WTC11 (cell line): ENCODE data around the gene CDC20. TPM values are rescaled to one million over a fixed set of nuclear protein-coding genes. Genes with fewer than 3 reads are reported as not detected.

ENCODE experiments used
- ATAC-seq: fragments of 200-7000 bp; cut with Tn5 transposase; 2 replicates; pipeline ENCODE4 v1.10.0; 2021; ENCODE audit warnings: mild to moderate bottlenecking, moderate library complexity
- CTCF ChIA-PET: fragments of 300-600 bp; sonication (Branson Sonifier 250); formaldehyde crosslinking; loops from one replicate; lab custom pipeline; 2021; ENCODE audit warnings: antibody characterized with exemption; lab: Charles Lee
- POLR2A ChIA-PET: fragments of 350-600 bp; sonication (Branson Sonifier 250); formaldehyde crosslinking; loops from one replicate; lab custom pipeline; 2021; ENCODE audit warnings: antibody characterized with exemption; lab: Charles Lee
- DNase-seq: peaks from one replicate; pipeline ENCODE4 v3.0.0; 2021; ENCODE audit warnings: low spot score
- H3K27ac Mint-ChIP-seq: 2 replicates; pipeline ENCODE4 v1.8.0; 2021; ENCODE audit warnings: mixed read lengths
- H3K27me3 Mint-ChIP-seq: 2 replicates; pipeline ENCODE4 v1.8.0; 2021; ENCODE audit warnings: low read depth, mild to moderate bottlenecking, moderate library complexity, mixed read lengths
- H3K36me3 Mint-ChIP-seq: 2 replicates; pipeline ENCODE4 v1.8.0; 2021; ENCODE audit warnings: mixed read lengths
- H3K4me1 Mint-ChIP-seq: 2 replicates; pipeline ENCODE4 v1.8.0; 2022; ENCODE audit warnings: mixed read lengths
- H3K4me3 Mint-ChIP-seq: 2 replicates; pipeline ENCODE4 v1.8.0; 2021; ENCODE audit warnings: mild to moderate bottlenecking, moderate library complexity, mixed read lengths
- H3K9me3 Mint-ChIP-seq: 2 replicates; pipeline ENCODE4 v1.8.0; 2021; ENCODE audit warnings: mixed read lengths
- ATF1 ChIP-seq: sonication (generic); formaldehyde crosslinking; IDR thresholded peaks from 2 replicates; pipeline ENCODE4 v1.8.1; 2023; ENCODE audit warnings: mild to moderate bottlenecking, moderate library complexity, missing genetic modification reagents
- ETV6 ChIP-seq: sonication (generic); formaldehyde crosslinking; IDR thresholded peaks from 2 replicates; pipeline ENCODE4 v1.8.1; 2022; ENCODE audit warnings: mild to moderate bottlenecking, missing genetic modification reagents
- RORB ChIP-seq: fragments of 250-450 bp; sonication (Bioruptor Pico); IDR thresholded peaks from 2 replicates; pipeline ENCODE4 v1.9.0; 2021; ENCODE audit warnings: mild to moderate bottlenecking
- SMAD3 ChIP-seq: sonication (generic); formaldehyde crosslinking; IDR thresholded peaks from 2 replicates; pipeline ENCODE4 v1.8.0; 2022; ENCODE audit warnings: missing genetic modification reagents, mild to moderate bottlenecking, borderline replicate concordance
- SOX15 ChIP-seq: fragments of 250-450 bp; sonication (Bioruptor Pico); IDR thresholded peaks from 2 replicates; pipeline ENCODE4 v1.9.0; 2021; ENCODE audit warnings: mild to moderate bottlenecking
- ZNF416 ChIP-seq: fragments of 250-450 bp; sonication (Bioruptor Pico); IDR thresholded peaks from 2 replicates; pipeline ENCODE4 v1.9.0; 2021; ENCODE audit warnings: mild to moderate bottlenecking, inconsistent platforms
- total RNA-seq: library from RNA; stranded (reverse); gene quantifications from 3 replicates; pipeline ENCODE4 v1.2.3, GENCODE V29; 2021
- TF ChIP-seq, protein P1 (sequence below): sonication (generic); formaldehyde crosslinking; IDR thresholded peaks from 2 replicates; pipeline ENCODE4 v1.8.1; 2023; ENCODE audit warnings: mild to moderate bottlenecking, missing genetic modification reagents, borderline replicate concordance
- TF ChIP-seq, protein P2 (sequence below): sonication (generic); formaldehyde crosslinking; IDR thresholded peaks from 2 replicates; pipeline ENCODE4 v1.8.0; 2022; ENCODE audit warnings: mild to moderate bottlenecking, missing genetic modification reagents
- TF ChIP-seq, protein P3 (sequence below): fragments of 250-450 bp; sonication (Bioruptor Pico); IDR thresholded peaks from 2 replicates; pipeline ENCODE4 v1.8.0; 2021; ENCODE audit warnings: mild to moderate bottlenecking
- TF ChIP-seq, protein P4 (sequence below): fragments of 250-450 bp; sonication (Bioruptor Pico); IDR thresholded peaks from 2 replicates; pipeline ENCODE4 v1.9.0; 2021; ENCODE audit warnings: mild to moderate bottlenecking
- TF ChIP-seq, protein P5 (sequence below): sonication (generic); formaldehyde crosslinking; IDR thresholded peaks from 2 replicates; pipeline ENCODE4 v1.8.0; 2022; ENCODE audit warnings: mild to moderate bottlenecking, missing genetic modification reagents
- TF ChIP-seq, protein P6 (sequence below): sonication (generic); formaldehyde crosslinking; IDR thresholded peaks from 2 replicates; pipeline ENCODE4 v1.8.0; 2023; ENCODE audit warnings: missing genetic modification reagents

The CDC20 gene
- total RNA-seq, 1 experiment from 2014 or later, result 280 TPM

DNA sequence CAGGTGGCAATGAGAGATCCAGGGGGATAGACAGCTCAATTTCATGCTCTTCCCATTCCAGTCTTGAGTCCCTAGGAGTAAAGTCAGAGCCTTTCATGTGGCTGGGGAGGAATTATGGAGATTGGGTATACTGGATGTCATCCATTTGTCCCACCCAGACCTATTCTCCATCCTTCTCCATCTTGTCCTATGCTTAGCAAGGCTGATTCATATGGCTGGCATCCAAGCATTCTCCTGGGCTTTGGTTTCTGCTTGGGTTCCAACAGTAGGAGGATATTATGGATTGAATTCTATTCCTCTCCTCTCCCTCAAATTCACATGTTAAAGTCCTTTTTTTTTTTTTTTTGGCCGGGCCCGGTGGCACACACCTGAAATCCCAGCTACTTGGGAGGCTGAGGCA is 3.8 kb upstream of the CDC20 start:
- Mint-ChIP-seq H3K36me3 (peaks cover 19% of the 10 kb centered on the region), H3K27ac (peak overlapping the region; percentile 2; the same call in 1 of the 2 replicates), H3K4me1 (peaks cover 23% of the 10 kb centered on the region), H3K9me3 (no peaks in the 10 kb centered on the region), H3K27me3 (no peaks in the 10 kb centered on the region; the same call in 1 of the 2 replicates)
- CTCF ChIA-PET, result interaction anchor here (1.4 kb wide), 1 partner anchor 69 kb away, joined by 4 read pairs; the partner anchor contains the start of gene C1orf210
- no peak for ATAC-seq
- POLR2A ChIA-PET, result interaction anchor here (0.7 kb wide), 1 partner anchor 84 kb away, joined by 5 read pairs; no protein-coding TSS in a partner anchor
- no peak for DNase-seq
- TF ChIP-seq SOX15 (CRISPR knock-in tag) (no peak), ATF1 (CRISPR knock-in tag) (no peak), SMAD3 (CRISPR knock-in tag) (no peak), RORB (no peak), ETV6 (no peak), ZNF416 (no peak)
- TF ChIP-seq, protein P1, sequence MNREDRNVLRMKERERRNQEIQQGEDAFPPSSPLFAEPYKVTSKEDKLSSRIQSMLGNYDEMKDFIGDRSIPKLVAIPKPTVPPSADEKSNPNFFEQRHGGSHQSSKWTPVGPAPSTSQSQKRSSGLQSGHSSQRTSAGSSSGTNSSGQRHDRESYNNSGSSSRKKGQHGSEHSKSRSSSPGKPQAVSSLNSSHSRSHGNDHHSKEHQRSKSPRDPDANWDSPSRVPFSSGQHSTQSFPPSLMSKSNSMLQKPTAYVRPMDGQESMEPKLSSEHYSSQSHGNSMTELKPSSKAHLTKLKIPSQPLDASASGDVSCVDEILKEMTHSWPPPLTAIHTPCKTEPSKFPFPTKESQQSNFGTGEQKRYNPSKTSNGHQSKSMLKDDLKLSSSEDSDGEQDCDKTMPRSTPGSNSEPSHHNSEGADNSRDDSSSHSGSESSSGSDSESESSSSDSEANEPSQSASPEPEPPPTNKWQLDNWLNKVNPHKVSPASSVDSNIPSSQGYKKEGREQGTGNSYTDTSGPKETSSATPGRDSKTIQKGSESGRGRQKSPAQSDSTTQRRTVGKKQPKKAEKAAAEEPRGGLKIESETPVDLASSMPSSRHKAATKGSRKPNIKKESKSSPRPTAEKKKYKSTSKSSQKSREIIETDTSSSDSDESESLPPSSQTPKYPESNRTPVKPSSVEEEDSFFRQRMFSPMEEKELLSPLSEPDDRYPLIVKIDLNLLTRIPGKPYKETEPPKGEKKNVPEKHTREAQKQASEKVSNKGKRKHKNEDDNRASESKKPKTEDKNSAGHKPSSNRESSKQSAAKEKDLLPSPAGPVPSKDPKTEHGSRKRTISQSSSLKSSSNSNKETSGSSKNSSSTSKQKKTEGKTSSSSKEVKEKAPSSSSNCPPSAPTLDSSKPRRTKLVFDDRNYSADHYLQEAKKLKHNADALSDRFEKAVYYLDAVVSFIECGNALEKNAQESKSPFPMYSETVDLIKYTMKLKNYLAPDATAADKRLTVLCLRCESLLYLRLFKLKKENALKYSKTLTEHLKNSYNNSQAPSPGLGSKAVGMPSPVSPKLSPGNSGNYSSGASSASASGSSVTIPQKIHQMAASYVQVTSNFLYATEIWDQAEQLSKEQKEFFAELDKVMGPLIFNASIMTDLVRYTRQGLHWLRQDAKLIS (CRISPR knock-in tag), result no peak
- TF ChIP-seq, protein P2, sequence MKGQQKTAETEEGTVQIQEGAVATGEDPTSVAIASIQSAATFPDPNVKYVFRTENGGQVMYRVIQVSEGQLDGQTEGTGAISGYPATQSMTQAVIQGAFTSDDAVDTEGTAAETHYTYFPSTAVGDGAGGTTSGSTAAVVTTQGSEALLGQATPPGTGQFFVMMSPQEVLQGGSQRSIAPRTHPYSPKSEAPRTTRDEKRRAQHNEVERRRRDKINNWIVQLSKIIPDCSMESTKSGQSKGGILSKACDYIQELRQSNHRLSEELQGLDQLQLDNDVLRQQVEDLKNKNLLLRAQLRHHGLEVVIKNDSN (CRISPR knock-in tag), result no peak
- TF ChIP-seq, protein P3, sequence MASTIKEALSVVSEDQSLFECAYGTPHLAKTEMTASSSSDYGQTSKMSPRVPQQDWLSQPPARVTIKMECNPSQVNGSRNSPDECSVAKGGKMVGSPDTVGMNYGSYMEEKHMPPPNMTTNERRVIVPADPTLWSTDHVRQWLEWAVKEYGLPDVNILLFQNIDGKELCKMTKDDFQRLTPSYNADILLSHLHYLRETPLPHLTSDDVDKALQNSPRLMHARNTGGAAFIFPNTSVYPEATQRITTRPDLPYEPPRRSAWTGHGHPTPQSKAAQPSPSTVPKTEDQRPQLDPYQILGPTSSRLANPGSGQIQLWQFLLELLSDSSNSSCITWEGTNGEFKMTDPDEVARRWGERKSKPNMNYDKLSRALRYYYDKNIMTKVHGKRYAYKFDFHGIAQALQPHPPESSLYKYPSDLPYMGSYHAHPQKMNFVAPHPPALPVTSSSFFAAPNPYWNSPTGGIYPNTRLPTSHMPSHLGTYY (CRISPR knock-in tag), result no peak
- TF ChIP-seq, protein P4, sequence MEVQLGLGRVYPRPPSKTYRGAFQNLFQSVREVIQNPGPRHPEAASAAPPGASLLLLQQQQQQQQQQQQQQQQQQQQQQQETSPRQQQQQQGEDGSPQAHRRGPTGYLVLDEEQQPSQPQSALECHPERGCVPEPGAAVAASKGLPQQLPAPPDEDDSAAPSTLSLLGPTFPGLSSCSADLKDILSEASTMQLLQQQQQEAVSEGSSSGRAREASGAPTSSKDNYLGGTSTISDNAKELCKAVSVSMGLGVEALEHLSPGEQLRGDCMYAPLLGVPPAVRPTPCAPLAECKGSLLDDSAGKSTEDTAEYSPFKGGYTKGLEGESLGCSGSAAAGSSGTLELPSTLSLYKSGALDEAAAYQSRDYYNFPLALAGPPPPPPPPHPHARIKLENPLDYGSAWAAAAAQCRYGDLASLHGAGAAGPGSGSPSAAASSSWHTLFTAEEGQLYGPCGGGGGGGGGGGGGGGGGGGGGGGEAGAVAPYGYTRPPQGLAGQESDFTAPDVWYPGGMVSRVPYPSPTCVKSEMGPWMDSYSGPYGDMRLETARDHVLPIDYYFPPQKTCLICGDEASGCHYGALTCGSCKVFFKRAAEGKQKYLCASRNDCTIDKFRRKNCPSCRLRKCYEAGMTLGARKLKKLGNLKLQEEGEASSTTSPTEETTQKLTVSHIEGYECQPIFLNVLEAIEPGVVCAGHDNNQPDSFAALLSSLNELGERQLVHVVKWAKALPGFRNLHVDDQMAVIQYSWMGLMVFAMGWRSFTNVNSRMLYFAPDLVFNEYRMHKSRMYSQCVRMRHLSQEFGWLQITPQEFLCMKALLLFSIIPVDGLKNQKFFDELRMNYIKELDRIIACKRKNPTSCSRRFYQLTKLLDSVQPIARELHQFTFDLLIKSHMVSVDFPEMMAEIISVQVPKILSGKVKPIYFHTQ (CRISPR knock-in tag), result no peak
- TF ChIP-seq, protein P5, sequence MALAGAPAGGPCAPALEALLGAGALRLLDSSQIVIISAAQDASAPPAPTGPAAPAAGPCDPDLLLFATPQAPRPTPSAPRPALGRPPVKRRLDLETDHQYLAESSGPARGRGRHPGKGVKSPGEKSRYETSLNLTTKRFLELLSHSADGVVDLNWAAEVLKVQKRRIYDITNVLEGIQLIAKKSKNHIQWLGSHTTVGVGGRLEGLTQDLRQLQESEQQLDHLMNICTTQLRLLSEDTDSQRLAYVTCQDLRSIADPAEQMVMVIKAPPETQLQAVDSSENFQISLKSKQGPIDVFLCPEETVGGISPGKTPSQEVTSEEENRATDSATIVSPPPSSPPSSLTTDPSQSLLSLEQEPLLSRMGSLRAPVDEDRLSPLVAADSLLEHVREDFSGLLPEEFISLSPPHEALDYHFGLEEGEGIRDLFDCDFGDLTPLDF, result no peak
- TF ChIP-seq, all 79 proteins: peak for 0
- no peak overlapping the region for H3K4me3 Mint-ChIP-seq

DNA sequence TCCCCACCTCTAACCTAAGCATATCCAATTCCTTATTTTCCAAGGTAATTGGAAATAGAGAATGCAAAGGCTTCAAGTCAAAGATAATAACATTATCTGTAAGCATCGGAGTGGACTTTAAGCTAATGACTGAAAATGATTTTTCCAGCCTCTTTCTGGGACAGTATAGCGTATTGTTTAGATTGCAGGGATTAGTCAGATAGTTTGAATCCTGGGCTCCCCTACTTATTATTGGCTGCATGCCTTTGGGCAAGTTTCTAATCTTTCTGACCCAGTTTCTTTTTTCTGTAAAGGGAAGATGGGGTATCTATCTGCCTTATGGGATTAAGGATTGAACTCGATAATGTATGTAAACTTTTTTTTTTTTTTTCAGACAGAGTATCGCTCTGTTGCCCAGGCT is 1.5 kb upstream of the CDC20 start:
- ChIA-PET CTCF (interaction anchor here (1.4 to 2.8 kb wide), 7 partner anchors 8 to 131 kb away, joined by 3 to 37 read pairs (median 22); partner anchors contain the start of genes C1orf210 and ELOVL1), POLR2A (interaction anchor here (2.2 to 2.5 kb wide), 2 partner anchors 32 to 87 kb away, joined by 15 to 17 read pairs; partner anchors contain the start of genes MED8, SZT2 and TMEM125)
- Mint-ChIP-seq H3K4me3 (peak overlapping the region; percentile 93), H3K27me3 (no peaks in the 10 kb centered on the region), H3K9me3 (no peaks in the 10 kb centered on the region), H3K36me3 (peaks cover 42% of the 10 kb centered on the region), H3K4me1 (peaks cover 35% of the 10 kb centered on the region), H3K27ac (no peak overlapping the region)
- TF ChIP-seq, protein P6, sequence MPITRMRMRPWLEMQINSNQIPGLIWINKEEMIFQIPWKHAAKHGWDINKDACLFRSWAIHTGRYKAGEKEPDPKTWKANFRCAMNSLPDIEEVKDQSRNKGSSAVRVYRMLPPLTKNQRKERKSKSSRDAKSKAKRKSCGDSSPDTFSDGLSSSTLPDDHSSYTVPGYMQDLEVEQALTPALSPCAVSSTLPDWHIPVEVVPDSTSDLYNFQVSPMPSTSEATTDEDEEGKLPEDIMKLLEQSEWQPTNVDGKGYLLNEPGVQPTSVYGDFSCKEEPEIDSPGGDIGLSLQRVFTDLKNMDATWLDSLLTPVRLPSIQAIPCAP, result no peak
- DNase-seq (no peak), ATAC-seq (no peak)
